ENCODE data around the gene KRTDAP.

GRCh38 chr19:35451338-35452096 is 38.7 kb downstream of the KRTDAP start:
- TF ChIP-seq CTCF (conservative IDR thresholded peaks at IDR 0.05; ENCODE audit: low read depth, low read length) (no peak), EZH2 (IDR thresholded peaks at IDR 0.05; ENCODE audit: borderline replicate concordance, low read depth, low read length, poor library complexity, severe bottlenecking) (no peak)

Data from A673 (cell line).